Peyer's patch (tissue), 4 donors: ENCODE measurements around the gene HEXD. TPM values are rescaled to one million over a fixed set of nuclear protein-coding genes. Genes with fewer than 3 reads are reported as not detected.
A peak's percentile ranks its signal among the peaks of the same experiment; 100 is the strongest.
"Not testable (repeated sequence)": the region's sequence is repeated elsewhere in the genome, so short reads cannot be mapped to it uniquely, and the experiment has no call there.

ENCODE experiments used
- DNase-seq, 3 donors: peaks; one replicate each; pipeline ENCODE4 v3.0.0-alpha.2; 2017 to 2019
- H3K27ac ChIP-seq, 4 donors: fragments of 200-600 bp; sonication (generic); one replicate each; pipeline ENCODE4 v1.5.1; 2016 to 2019
- H3K27me3 ChIP-seq, 2 donors: fragments of 200-600 bp; sonication (generic); one replicate each; pipeline ENCODE4 v1.5.1; 2019
- H3K36me3 ChIP-seq, 3 donors: fragments of 200-600 bp; sonication (generic); one replicate each; pipeline ENCODE4 v1.5.1; 2016 to 2019
- H3K4me1 ChIP-seq, 4 donors: fragments of 200-600 bp; sonication (generic); one replicate each; pipeline ENCODE4 v1.5.1; 2016 to 2019
- H3K4me3 ChIP-seq, 4 donors: fragments of 200-600 bp; sonication (generic); 1 replicate in 3 of 4; 2 replicates in 1 of 4; pipeline ENCODE4 v1.5.1; 2016 to 2019; ENCODE audit warnings: mild to moderate bottlenecking in 1 of 4
- H3K9me3 ChIP-seq, 4 donors: fragments of 200-600 bp; sonication (generic); one replicate each; pipeline ENCODE4 v1.5.1; 2016 to 2019; ENCODE audit warnings: mild to moderate bottlenecking in 1 of 4
- CTCF ChIP-seq, 6 experiments: fragments of 450-650 bp in 4 of 6; fragments of 200-600 bp in 2 of 6; sonication (generic) in 1 of 6; IDR thresholded peaks; one replicate each; pipeline ENCODE4 v1.5.1; 2017 to 2019; ENCODE audit warnings: antibody characterized with exemption in 6 of 6, mild to moderate bottlenecking in 3 of 6, moderate library complexity in 1 of 6
- POLR2A ChIP-seq, 2 donors: fragments of 450-650 bp; IDR thresholded peaks; one replicate each; pipeline ENCODE4 v1.5.1; 2017; ENCODE audit warnings: antibody characterized with exemption in 2 of 2, mild to moderate bottlenecking in 2 of 2, moderate library complexity in 2 of 2
- total RNA-seq, 4 donors: library from RNA; depleted of rRNA; stranded (reverse); fragments of >200 nt; gene quantifications; one replicate each; pipeline ENCODE4 v1.1.0, GENCODE V29; 2016

HEXD gene
- total RNA-seq, 4 donors from 2014 or later: 42.7 to 128 (median 80.5) TPM

DNA sequence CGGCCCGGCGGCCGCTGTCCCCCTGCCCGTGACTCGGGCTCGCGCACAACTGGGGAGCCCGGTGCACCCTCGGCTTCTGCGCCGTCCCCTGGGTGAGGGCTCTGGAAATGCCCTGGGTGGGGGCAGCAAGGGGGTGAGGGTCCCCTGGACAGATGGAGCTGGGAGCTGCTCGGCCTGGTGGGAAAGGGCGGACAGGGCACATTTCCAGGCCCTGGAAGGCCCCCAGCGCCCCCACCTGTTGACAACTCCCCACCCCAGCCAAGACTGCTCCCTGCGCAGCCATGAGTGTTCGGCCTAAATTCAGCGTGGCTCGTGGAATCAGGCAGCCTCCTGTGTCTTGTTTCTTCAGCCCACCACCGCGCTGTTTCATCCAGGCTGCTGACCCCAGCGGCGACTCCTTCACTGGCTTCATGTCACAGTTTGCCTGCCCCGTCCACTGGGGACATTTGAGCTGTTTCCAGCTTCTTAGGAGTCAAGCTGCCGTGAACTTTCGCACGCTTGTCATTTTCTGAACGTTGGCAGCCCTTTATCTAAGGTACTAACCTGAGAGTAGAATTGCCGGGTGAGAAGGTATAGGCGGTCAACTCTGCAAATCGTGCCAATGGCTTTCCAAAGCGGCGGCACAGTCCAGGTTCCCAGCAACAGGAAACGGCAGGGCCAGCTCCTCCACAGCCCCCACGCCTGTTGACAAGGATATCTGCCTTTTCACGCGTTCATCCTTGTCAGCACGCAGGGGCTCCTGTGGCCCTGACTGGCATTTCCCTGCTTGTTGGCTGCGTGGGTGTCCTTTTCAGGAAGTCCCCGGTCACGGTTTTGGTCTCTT is 45.7 kb upstream of the HEXD start:
- H3K27ac ChIP-seq: no peak overlapping the region
- no peaks in the 10 kb centered on the region for H3K9me3 ChIP-seq
- H3K36me3 ChIP-seq: no peaks in the 10 kb centered on the region
- no peak overlapping the region for H3K4me3 ChIP-seq
- peaks cover 0 to 19% (median 9%) of the 10 kb centered on the region in 4 donors for H3K4me1 ChIP-seq
- peaks cover 0 to 37% of the 10 kb centered on the region in 2 donors for H3K27me3 ChIP-seq
- DNase-seq: peak in 1 of 3 donors; percentile 42
- TF ChIP-seq CTCF (IDR thresholded peaks at IDR 0.05) (no peak), POLR2A (IDR thresholded peaks at IDR 0.05) (no peak)

GRCh38 chr17:82373072-82373452 is 45.1 kb upstream of the HEXD start:
- H3K9me3 ChIP-seq, H3K4me3 ChIP-seq, H3K27ac ChIP-seq, DNase-seq, H3K36me3 ChIP-seq: not testable (repeated sequence)
- Histone ChIP-seq H3K4me1 (peaks cover 0 to 19% (median 9%) of the 10 kb centered on the region in 4 donors), H3K27me3 (peaks cover 0 to 37% of the 10 kb centered on the region in 2 donors)

- H3K4me1 ChIP-seq: peaks cover 0 to 19% (median 9%) of the 10 kb centered on the region in 4 donors
- H3K4me3 ChIP-seq: no peak overlapping the region
- DNase-seq: no peak
- peaks cover 0 to 37% of the 10 kb centered on the region in 2 donors for H3K27me3 ChIP-seq
- H3K27ac ChIP-seq: no peak overlapping the region
- no peaks in the 10 kb centered on the region for H3K9me3 ChIP-seq
- no peak for TF ChIP-seq POLR2A (IDR thresholded peaks at IDR 0.05)
- TF ChIP-seq CTCF (IDR thresholded peaks at IDR 0.05): no peak
- H3K36me3 ChIP-seq: no peaks in the 10 kb centered on the region
Observed at GRCh38 chr17:82373731-82374625, 44.2 kb upstream of the HEXD start.

GRCh38 chr17:82374626-82375331 is 43.4 kb upstream of the HEXD start:
- no peak overlapping the region for H3K4me3 ChIP-seq
- H3K27me3 ChIP-seq: peaks cover 0 to 37% of the 10 kb centered on the region in 2 donors
- no peaks in the 10 kb centered on the region for H3K9me3 ChIP-seq
- H3K27ac ChIP-seq: no peak overlapping the region
- TF ChIP-seq CTCF (IDR thresholded peaks at IDR 0.05) (no peak), POLR2A (IDR thresholded peaks at IDR 0.05) (no peak)
- peaks cover 0 to 19% (median 9%) of the 10 kb centered on the region in 4 donors for H3K4me1 ChIP-seq
- DNase-seq: no peak
- H3K36me3 ChIP-seq: no peaks in the 10 kb centered on the region

DNA sequence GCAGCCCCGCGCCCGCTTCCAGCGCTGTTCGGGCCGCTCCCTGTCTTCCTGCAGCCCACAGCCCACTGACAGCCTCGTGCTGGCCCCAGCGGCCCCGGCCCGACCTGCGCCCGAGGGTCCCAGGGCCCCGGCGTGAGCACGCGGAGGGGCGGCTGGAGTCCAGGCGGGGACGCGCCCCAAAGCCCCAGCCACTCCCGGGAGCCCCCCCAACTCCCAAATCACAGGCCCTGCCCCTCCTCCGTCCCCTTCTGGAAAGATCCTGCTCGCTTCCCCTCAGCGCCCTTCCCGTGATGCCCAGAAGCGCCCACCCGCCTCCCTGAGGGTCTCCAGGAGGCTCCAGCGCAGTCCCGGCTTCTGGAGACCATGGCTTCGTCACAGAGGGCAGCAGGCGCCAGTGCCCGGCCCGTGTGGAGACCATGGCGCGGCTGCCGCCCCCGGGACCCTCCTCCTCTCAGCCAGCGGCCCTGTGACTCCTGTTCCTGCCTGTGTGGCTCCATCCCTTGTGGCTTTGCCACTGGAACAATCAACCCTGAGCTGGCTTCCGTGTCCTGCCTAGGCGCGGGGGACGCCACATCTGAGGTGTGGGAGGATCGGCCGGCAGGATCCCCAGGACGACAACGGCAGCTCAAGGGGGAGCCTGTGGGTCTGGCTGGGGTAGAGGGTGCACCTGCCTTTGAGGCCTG is 42.6 kb upstream of the HEXD start:
- no peaks in the 10 kb centered on the region for H3K9me3 ChIP-seq
- peaks cover 0 to 36% of the 10 kb centered on the region in 2 donors for H3K27me3 ChIP-seq
- DNase-seq: no peak
- H3K27ac ChIP-seq: no peak overlapping the region
- H3K4me1 ChIP-seq: peaks cover 0 to 17% (median 7%) of the 10 kb centered on the region in 4 donors
- H3K36me3 ChIP-seq: no peaks in the 10 kb centered on the region
- H3K4me3 ChIP-seq: no peak overlapping the region
- TF ChIP-seq CTCF (IDR thresholded peaks at IDR 0.05) (no peak), POLR2A (IDR thresholded peaks at IDR 0.05) (no peak)
